NCI-H2029 (cell line): ENCODE results near the gene SUPV3L1.
"Not testable (repeated sequence)": the region's sequence is repeated elsewhere in the genome, so short reads cannot be mapped to it uniquely, and the experiment has no call there.

Source experiments
- DNase-seq: peaks from one replicate; lab custom pipeline; 2025; lab: John Stamatoyannopoulos, UW

SUPV3L1 gene

DNA sequence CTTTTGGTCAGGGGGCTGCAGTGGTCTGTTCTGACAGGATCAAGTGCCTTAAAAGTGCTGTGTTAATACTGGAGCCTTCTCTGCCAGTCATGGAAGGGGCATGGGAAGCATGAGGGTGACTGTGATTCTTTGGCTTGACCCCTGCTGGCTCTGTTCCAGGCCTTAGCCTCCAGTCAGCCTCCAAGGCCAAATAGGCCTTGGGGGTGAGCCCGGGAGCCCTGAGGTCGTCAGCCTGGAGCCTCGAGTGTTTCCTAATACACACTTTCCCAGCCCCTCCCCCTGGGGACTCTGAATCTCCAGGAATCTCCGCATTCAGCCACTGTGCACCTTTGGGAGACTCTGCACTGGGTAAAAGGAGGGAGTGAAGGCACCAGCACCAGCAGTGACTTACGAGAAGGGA, 50.1 kb downstream of the SUPV3L1 start:
- DNase-seq = no peak

DNA sequence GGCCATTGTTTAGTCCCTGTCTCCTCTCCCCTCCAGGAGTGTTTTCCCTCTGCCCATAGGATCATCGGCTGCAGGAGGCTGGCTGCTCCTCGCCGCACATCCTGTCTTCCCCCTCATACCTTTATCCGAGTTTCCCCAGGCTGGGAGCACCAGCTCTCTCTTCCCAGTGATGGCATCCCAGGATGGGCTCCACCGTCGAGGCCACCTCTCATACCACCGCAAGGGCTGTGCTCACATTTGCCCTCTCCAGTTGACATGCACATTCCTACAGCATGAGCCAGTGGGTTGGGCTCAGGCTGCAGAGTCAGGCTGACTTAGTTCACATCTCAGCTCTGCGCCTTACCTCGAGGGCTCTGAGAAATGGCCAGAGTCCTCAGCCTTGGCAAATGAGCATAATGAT, 52.2 kb downstream of the SUPV3L1 start:
- no peak for DNase-seq

DNA sequence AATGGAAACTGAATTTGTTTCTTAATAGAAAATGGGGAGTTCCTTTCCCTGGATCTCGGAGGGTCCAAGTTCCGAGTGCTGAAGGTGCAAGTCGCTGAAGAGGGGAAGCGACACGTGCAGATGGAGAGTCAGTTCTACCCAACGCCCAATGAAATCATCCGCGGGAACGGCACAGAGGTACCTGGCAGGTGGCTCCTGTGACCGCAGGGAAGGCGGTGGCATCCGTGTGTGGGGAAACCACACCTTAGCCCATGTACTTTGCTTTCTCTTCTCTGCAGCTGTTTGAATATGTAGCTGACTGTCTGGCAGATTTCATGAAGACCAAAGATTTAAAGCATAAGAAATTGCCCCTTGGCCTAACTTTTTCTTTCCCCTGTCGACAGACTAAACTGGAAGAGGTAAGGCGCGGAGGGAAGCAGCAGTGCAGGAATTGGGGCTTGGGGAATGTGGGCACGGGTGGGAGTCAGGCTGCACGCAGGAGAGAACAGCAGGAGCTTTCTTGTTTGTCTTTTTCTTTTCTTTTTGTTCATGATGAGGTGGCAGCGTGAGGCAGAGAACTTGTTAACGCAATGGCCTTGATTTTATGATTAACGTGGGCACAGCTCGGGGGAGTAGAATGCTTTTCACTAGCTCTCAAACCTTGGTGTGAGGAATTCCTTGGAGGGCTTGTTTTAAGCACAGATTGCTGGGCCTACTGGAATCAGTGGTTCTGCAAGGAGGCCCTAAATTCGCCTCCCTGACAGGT, 52.9 kb downstream of the SUPV3L1 start:
- no peak for DNase-seq

DNA sequence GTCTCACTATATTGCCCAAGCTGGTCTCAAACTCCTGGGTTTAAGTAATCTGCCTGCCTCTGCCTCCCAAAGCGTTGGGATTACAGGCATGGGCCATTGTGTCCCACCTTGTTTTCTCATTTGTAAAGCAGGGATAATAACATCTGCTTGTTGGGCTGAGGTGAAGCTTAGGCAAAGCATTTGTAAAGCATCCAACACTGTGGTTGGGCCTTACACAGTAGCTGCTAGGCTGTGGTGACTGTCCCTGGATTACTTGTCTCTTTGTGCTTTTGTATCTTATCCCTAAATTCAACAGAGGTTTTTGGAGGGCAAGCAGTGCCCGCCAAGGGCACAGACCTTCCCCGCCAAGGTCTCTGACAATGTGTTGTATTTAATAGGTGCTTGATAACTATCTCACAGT, 54.4 kb downstream of the SUPV3L1 start:
- no peak for DNase-seq

DNA sequence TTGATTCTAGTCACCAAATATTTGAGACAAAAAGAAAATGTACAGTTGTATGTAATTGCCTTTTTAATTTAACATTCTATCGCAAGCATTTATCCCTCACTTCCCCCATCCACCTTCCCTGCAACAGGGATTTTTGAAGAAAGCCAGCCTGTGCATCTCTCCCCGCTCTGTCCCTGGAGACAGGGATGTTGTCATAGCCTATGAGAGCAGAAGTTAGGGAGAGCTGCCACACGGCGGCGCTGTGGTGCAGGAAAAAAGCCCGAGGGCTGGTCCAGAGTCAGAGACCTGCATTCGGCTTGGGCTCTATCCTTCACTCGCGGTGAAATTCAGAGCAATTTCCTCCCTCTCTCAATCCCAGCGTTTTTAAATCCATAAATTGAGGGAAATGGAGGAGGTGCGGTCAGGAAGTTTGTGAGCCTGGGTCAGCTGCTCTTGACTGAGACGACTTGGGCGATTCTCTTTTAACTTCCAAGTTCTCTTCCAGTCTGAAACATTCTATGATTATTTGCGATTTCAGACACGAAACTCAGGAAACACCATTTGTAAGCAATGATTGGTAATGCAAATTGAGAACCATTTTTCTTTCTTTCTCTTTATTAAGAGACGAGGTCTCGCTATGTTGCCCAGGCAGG, 57.6 kb downstream of the SUPV3L1 start:
- DNase-seq = peak; percentile 40

DNA sequence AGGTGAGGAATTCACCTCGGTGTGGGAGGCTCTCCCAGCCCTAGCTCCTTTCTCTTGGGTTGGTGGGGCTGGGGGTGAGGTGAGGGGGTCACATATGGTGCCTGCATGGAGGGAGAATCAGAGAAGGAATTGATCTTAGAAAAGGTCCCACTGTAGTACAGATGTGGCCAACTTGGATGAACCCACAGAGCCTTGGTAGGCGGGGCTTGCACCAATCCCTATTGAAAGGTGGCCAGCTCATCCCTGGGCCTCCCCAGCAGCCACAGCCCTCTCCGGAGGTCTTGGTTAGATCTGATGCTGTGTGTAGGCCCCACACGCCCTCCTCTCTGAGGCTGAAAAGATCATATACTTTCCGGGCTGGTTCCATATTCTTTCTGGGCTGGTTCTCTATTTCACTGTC, 59.1 kb downstream of the SUPV3L1 start:
- no peak for DNase-seq

DNA sequence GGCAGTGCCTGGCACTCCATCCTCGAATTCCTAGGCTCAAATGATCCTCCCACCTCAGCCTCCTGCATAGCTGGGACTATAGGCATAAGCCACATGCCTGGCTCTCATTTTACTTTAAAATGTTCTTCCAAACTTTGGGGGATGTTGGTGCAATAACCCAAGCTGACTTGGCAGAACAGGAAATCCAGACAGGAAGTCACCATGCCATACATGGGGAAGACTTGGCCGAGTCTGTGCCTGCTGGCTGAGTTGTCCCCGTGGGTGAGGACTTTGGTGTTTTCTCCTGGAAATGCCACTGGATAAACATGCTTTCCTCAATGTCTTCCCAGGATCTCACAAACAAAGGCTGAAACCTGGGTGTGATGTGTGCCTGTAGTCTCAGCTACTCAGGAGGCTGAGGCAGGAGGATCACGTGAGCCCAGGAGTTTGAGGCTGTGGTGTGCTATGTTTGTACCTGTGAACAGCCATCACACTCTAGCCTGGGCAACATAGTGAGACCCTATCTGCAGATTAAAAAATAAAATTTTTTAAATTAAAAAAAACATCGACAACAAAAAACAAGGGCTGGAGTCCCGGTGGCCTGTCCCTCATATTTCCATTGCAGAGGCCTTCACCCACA, 59.9 kb downstream of the SUPV3L1 start:
- no peak for DNase-seq

DNA sequence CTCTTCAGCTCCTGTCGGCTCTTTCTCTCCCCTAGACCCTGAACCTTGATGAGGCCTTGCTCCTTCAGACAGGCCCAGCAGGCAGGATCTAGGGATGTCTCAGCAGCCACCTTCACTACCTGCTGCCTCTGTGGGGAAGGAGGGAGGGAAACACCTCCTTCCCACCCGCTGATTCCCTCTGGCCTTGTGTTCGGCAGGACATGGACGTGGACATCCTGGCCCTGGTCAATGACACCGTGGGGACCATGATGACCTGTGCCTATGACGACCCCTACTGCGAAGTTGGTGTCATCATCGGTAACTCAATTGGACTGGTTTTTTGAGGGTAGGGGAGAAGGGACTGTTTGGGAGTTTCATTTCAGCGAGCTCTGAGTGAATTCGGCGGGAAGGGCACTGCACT, 60.4 kb downstream of the SUPV3L1 start:
- DNase-seq = no peak

DNA sequence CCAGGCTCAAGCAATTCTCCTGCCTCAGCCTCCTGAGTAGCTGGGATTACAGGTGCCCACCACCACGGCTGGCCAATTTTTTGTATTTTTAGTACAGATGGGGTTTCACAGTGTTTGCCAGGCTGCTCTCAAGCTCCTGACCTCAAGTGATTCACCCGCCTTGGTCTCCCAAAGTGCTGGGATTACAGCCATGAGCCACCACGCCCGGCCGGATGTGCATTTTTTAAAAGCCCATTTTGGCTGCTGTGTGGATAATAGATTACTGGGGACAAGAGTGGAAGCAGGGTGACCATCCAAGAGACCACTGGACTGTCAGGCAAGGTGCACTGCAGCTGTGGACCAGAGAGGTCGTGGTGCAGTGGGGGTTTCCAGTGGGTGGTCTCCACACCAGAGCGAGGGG, 61.5 kb downstream of the SUPV3L1 start:
- no peak for DNase-seq

DNA sequence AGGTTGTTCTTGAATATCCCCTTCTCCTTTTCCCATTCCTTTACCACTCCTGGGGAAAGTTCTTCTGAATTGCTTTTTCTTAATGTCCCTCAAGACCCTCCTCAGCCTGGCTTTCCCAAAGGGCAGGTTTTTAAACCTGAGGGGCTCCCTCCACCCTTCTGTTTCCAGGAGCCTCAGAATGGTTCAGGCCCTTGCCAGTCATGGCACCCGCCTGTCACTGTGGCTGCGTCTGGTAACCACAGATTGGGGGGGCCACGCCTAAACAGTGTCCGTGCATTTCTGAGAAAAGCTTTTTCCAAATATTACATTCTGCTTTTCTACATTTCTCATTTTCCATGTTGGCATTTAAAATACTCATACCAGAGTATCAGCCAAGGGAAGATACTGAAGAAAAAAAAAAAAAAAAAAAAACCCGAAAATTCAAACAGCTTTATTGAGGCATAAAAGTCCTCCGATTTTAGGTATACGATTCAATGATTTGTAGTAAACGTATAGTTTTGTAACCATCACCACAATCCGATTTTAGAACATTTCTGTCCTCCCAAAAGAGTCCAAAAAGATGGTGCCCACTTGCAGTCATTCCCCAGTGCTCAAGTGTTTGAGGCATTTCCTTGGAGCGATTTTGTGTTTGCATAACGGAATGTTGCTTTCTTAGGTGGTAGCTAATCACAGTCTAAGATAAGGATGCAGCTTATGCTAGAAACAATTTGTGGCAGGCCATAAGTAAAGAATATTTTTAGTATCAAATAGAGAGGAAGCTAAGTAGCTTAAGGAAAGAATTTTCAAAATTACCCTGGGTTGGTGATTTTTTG, 62.2 kb downstream of the SUPV3L1 start:
- no peak for DNase-seq

DNA sequence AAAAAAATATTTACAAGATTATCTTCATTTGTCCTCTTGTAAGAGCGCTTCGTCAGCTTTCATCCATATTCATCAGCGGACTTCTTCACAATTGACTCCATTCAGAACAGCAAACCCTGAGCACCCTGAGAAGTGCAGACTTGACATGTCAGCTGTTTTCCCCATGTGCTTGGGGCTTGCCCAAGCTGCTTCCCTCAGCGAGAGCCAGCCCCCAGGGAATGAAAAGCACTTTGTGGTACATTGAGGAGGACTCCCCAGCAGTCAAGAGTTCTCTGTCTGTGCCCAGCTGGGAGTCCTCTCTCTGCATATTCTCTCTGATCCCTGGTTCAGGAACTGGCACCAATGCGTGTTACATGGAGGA, 62.8 kb downstream of the SUPV3L1 start:
- DNase-seq = no peak

DNA sequence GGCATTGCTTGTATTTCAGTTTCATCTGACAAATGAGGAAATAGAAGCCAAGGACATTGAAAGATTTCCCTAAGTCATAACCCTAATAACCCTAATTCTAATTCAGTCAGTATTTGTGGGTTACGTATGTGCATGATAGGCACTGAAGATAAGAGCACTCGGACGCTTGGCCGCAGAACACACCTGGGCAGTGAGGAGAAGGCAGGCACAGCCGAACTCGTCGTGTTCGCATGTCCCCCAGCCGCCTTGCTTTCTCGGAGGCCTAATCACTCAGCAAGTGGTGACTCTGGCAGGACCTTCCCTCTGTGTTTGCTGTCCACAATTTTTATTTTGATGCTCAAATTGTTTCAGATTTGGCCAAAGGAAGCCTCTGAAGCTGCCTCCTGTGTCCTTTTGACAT, 63.8 kb downstream of the SUPV3L1 start:
- no peak for DNase-seq

DNA sequence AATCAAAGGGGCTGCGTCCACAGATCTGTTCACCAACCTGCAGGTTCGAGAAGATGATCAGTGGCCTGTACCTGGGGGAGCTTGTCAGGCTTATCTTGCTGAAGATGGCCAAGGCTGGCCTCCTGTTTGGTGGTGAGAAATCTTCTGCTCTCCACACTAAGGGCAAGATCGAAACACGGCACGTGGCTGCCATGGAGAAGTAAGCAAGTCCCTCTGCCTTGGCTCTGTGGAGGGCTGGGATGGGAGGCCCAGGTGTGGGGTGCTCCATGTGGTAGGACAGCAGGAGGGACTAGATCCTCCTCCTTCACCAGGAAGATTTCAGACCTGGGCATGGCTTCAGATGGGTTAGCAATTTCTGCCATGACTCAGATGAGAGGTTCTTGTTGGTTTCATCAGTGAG, 66.0 kb downstream of the SUPV3L1 start:
- no peak for DNase-seq

DNA sequence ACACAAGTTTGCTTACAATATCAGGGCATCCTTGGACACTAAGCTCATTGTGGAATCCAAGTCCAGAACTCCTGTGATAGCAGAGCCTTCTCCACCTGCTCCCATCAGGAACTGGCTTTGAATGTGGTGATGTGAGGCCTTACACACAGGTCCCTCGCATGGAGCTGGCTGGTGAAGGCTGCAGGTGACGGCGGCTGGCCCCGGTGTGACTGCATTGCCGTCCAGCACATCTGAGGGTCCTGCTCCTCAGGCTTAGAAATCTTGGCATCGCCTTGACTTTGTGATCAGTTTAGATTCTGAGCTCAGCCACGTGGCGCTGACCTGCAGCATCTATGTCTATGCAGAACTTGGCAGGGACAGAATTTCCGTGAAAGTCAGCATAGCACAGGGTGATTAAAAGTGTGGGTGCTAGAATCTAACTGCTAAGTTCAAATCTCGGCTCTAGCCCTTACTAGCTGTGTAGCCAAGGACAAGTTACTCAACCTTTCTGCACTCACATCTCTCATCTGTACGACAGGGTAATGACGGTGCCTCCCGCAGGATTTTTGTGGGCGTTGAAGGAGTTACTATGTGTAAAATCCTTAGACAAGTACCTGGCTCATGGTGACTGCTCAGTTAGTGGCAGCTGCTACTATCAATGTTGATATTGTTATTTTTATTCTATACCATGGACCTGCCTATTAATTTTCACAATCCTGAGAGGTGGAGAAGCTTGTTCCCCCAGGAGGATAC, 66.7 kb downstream of the SUPV3L1 start:
- no peak for DNase-seq

DNA sequence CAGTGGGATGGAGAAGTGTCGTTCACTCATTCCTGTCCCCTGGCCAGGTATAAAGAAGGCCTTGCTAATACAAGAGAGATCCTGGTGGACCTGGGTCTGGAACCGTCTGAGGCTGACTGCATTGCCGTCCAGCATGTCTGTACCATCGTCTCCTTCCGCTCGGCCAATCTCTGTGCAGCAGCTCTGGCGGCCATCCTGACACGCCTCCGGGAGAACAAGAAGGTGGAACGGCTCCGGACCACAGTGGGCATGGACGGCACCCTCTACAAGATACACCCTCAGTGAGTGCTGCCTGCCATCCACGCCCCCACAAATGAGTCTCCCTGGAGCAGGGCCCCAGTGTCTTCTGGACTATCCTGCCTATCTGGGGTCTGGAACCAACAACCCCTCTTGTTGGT, 67.3 kb downstream of the SUPV3L1 start:
- no peak for DNase-seq

DNA sequence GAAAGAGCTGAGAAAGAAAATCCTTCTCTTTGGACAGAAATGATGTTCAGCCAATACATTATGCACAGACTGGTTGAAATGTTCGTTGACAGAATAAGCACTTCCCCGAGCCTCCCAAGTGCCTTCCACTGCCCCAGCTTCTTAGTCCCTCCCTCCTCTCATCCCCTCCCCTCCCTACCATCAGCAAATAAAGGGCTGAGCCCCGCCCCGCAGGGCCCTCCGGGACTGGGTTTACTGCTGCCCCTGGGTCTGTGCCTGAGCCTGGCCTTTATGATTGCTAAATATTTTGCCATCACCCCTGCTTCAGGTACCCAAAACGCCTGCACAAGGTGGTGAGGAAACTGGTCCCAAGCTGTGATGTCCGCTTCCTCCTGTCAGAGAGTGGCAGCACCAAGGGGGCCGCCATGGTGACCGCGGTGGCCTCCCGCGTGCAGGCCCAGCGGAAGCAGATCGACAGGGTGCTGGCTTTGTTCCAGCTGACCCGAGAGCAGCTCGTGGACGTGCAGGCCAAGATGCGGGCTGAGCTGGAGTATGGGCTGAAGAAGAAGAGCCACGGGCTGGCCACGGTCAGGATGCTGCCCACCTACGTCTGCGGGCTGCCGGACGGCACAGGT, 68.2 kb downstream of the SUPV3L1 start:
- DNase-seq = no peak

DNA sequence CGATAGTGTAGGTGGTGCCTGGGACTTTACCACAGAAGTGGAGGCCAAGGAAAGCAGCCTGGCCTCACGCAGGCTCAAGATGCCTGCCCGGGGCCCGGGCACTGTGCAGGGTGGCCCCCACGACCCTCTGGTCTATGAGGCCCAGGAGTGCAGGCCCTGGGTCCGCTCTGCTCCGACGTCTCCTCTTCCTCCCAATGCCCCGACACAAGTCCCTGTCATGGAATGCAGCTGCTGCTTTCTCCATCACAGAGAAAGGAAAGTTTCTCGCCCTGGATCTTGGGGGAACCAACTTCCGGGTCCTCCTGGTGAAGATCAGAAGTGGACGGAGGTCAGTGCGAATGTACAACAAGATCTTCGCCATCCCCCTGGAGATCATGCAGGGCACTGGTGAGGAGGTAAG, 70.0 kb downstream of the SUPV3L1 start:
- DNase-seq = no peak

DNA sequence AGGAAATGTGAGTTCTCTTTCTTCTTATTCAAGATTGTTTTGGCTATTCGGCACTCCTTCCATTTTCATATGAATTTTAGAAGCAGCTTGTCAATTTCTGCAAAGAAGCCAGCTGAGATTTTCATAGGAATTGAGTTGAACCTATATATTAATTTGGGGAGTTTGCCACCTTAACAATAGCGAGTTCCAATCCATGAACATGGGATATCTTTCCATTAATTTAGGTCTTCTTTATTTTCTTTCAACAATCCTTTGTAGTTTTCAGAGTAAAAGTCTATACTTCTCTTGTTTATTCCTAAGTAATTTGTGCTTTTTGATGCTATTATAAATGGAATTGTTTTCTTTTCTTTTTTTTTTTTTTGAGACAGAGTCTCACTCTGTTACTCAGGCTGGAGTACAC, 71.4 kb downstream of the SUPV3L1 start:
- DNase-seq = not testable (repeated sequence)

DNA sequence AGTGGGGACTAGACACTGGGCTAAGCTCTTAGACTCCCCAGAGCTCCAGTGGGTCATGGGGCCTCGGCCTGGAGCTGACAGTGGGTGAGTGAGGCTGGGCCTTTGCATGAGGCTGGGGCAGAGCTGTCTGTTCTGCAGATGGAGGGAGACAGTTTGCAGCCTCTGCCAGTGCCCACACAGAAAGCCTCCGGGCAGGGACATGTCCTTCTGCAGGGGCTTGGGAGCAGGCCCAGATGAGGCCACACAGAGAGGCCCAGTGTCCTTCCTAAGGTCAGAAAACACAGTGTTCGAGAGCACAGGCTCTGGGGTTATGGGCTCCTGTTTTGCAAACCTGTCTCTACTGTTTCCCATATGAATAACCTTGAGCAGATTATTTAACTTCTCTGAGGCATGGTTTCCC, 73.1 kb downstream of the SUPV3L1 start:
- no peak for DNase-seq

DNA sequence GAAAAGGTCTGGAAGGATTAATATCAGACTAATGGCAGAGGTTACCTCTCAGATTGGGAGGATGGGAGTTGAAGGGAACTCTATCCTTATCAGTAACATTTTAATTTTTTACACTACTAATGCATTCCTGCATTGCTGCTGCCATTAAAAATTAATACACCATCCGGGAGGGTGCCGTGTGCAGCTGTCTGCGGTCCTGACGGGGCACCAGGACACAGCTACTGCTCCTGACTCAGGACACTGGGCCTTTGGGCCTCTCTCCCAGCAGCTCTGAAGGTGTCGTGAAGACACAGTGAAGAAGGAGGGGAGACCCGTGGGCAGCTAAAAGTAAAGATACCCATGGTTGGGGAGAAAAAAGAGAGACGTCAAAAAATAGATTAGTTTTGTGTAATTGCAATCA, 74.8 kb downstream of the SUPV3L1 start:
- no peak for DNase-seq
